GM12872 (cell line): ENCODE results near the gene USP12.

Experiments used
- TF ChIP-seq, protein P1 (sequence below): IDR thresholded peaks from 3 replicates; pipeline ENCODE4 v1.5.1; 2011; ENCODE audit warnings: low read depth, mild to moderate bottlenecking, low read length, moderate library complexity; ENCODE audit not compliant: insufficient read depth

Gene USP12, protein sequence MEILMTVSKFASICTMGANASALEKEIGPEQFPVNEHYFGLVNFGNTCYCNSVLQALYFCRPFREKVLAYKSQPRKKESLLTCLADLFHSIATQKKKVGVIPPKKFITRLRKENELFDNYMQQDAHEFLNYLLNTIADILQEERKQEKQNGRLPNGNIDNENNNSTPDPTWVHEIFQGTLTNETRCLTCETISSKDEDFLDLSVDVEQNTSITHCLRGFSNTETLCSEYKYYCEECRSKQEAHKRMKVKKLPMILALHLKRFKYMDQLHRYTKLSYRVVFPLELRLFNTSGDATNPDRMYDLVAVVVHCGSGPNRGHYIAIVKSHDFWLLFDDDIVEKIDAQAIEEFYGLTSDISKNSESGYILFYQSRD

DNA sequence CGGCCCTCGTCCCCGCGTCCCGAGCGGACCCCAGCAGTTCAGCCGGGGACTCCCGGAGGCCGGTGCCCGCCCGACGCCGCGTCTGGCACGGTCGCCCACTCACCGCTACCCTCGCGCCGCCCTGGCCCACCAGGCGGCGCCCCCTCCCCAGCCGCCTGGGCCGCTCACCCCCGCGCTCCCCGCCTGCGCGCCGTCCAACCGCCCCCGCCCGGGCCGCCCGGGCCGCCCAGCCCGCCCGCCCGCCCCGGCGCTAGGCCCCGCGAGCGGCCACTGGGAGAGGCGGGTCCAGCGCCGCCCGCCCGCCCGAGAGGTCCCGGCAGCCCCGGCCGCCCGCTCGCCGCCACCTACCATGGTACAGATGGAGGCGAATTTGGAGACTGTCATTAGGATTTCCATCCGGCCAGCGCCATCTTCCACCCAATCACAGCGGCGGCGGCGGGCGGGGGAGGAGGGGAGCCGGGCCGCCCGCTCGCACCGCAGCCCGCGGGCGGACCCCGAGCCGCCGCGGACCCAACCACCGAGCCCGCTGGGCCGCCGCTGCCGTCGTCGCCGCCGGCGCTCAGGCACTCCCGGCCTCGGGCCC is at the start of gene USP12:
USP12 (minus strand) TSS at position 568 of the 583 bp plus-strand sequence; CDS start at position 396, 172 bp downstream.
- TF ChIP-seq, protein P1, sequence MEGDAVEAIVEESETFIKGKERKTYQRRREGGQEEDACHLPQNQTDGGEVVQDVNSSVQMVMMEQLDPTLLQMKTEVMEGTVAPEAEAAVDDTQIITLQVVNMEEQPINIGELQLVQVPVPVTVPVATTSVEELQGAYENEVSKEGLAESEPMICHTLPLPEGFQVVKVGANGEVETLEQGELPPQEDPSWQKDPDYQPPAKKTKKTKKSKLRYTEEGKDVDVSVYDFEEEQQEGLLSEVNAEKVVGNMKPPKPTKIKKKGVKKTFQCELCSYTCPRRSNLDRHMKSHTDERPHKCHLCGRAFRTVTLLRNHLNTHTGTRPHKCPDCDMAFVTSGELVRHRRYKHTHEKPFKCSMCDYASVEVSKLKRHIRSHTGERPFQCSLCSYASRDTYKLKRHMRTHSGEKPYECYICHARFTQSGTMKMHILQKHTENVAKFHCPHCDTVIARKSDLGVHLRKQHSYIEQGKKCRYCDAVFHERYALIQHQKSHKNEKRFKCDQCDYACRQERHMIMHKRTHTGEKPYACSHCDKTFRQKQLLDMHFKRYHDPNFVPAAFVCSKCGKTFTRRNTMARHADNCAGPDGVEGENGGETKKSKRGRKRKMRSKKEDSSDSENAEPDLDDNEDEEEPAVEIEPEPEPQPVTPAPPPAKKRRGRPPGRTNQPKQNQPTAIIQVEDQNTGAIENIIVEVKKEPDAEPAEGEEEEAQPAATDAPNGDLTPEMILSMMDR: peak; percentile 39; the same call in 1 of the 3 replicates

DNA sequence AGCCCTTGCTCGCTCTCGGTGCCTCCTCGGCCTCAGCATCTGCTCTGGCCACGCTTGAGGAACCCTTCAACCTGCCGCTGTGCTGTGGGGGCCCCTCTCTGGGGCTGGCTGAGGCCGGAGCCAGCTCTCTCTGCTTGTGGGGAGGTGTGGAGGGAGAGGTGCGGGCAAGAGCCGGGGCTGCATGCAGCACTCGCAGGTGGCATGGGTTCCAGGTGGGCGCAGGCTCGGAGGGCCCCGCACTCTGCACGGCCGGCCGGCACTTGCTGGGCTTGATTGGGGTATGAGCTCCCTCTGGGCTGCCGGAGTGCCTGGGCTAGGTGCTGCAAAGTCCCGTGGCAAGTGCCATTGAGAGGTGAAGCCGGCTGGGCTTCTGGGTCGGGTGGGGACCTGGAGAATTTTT is 48.0 kb upstream of the USP12 start:
- TF ChIP-seq, protein P1: no peak

DNA sequence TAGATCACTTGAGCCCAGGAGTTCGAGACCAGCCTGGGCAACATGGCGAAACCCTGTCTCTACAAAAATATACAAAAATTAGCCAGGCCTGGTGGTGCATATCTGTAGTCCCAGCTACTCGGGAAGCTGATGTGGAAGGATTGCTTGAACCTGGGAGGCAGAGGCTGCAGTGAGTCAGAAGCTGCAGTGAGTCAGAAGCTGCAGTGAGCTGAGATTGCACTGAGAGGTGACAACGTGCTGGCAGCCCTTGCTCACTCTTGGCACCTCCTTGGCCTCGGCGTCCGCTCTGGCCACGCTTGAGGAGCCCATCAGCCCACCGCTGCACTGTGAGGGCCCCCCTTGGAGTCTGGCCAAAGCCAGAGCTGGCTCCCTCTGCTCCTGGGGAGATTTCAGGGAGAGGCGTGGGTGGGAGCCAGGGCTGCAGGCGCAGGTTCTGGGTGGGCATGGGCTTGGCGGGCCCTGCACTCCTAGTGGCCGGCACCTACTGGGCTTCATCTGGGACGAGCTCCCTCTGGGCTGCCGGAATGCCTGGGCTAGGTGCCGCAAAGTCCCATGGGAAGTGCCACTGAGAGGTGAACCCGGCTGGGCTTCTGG is 40.3 kb upstream of the USP12 start:
- TF ChIP-seq, protein P1: no peak

DNA sequence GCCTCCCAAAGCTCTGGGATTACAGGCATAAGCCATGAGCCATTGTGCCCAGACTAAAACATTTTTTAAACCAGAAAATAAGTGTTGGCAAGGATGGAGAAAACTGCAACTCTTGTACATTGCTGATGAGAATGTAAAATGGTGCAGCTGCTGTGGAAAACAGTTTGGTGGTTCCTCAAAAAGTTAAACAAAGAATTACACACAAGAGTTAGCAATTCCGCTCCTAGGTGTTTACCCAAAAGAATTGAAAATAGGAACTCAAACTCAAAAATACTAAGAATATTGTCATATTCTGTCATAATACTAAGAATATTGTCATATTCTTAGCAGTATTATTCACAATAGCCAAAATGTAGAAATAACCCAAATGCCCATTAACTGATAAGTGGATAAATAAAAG is 39.7 kb upstream of the USP12 start:
- TF ChIP-seq, protein P1: no peak

DNA sequence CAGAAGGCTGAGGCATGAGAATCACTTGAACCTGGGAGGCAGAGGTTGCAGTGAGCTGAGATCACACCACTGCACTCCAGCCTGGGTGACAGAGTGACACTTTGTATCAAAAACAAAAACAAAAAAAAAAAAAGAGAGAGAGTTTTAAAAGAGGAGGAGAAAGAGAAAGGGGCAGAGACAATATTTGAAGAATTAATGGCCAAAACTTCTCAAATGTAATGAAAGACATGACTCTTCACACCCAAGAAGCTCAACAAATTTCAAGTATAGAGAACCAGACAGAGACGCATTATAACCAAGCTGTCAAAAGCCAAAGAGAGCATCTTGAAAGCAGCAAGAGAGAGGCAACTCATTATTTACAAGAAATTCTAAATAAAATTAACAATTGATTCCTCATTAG is 36.9 kb upstream of the USP12 start:
- TF ChIP-seq, protein P1: no peak

- TF ChIP-seq, protein P1: peak; percentile 36; the same call in 1 of the 3 replicates
Measured at GRCh38 chr13:27203854-27204253, 32.2 kb upstream of the USP12 start.

GRCh38 chr13:27203186-27203585 is 31.6 kb upstream of the USP12 start:
- TF ChIP-seq, protein P1: no peak
